22Rv1 (cell line): ENCODE measurements around the gene RBM19.
A peak's percentile ranks its signal among the peaks of the same experiment; 100 is the strongest.
"Not testable (repeated sequence)": the region's sequence is repeated elsewhere in the genome, so short reads cannot be mapped to it uniquely, and the experiment has no call there.

Experiments used
- H3K27ac ChIP-seq: fragments of 450-650 bp; 2 replicates; pipeline ENCODE4 v1.5.1; 2017
- CTCF ChIP-seq: fragments of 450-650 bp; IDR thresholded peaks from 2 replicates; pipeline ENCODE4 v1.5.1; 2017; ENCODE audit warnings: mild to moderate bottlenecking
- ZFX ChIP-seq: fragments of 450-650 bp; IDR thresholded peaks from 2 replicates; pipeline ENCODE4 v1.6.1; 2017; ENCODE audit warnings: antibody characterized with exemption, borderline replicate concordance

The RBM19 gene

GRCh38 chr12:113813229-113813541 is 152.9 kb downstream of the RBM19 start:
- H3K27ac ChIP-seq, result no peak overlapping the region
- TF ChIP-seq CTCF (no peak), ZFX (no peak)

- no peak overlapping the region for H3K27ac ChIP-seq
- TF ChIP-seq ZFX, result no peak
- TF ChIP-seq CTCF, result no peak
Measured at GRCh38 chr12:113812411-113813228, 153.5 kb downstream of the RBM19 start.

- 0 out of 2 replicates have a peak, but pooled peaks have one; percentile 14 for TF ChIP-seq CTCF
- H3K27ac ChIP-seq, result not testable (repeated sequence)
Measured at GRCh38 chr12:113809462-113810220, 156.5 kb downstream of the RBM19 start.

- no peak for TF ChIP-seq ZFX
- no peak for TF ChIP-seq CTCF
- no peak overlapping the region for H3K27ac ChIP-seq
Measured at GRCh38 chr12:113808095-113808951, 157.8 kb downstream of the RBM19 start.

- TF ChIP-seq CTCF, result no peak
- TF ChIP-seq ZFX, result no peak
- no peak overlapping the region for H3K27ac ChIP-seq
Measured at GRCh38 chr12:113805673-113806072, 160.5 kb downstream of the RBM19 start.

GRCh38 chr12:113804961-113805600 is 161.0 kb downstream of the RBM19 start:
- no peak for TF ChIP-seq ZFX
- TF ChIP-seq CTCF, result no peak
- H3K27ac ChIP-seq, result no peak overlapping the region
